ENCODE results near the gene CEP89.

Gene CEP89

DNA sequence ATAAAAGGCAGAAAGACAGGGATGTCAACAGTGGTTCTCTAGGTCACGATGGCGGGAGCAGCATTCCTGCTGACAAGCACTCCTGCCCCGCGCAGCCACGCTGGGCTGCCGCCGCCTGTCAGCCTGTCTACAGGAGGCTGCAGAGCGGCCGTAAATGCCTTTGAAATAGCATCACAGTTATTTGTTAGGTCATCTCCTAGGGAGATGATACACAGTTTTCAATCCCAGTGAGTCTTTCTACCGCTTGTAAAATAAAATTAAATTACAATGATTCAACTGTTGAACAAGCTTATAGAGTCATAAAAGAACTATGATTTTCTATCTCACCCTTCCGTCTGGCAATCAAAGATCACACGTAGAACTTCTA lies 94.9 kb downstream of the CEP89 start:
- DNase-seq (ENCODE audit: extremely low read depth, low read depth) = no peak
- H3K4me3 ChIP-seq (replicated peaks; ENCODE audit: low read depth, low read length) = no peak overlapping the region
- TF ChIP-seq, protein P1, sequence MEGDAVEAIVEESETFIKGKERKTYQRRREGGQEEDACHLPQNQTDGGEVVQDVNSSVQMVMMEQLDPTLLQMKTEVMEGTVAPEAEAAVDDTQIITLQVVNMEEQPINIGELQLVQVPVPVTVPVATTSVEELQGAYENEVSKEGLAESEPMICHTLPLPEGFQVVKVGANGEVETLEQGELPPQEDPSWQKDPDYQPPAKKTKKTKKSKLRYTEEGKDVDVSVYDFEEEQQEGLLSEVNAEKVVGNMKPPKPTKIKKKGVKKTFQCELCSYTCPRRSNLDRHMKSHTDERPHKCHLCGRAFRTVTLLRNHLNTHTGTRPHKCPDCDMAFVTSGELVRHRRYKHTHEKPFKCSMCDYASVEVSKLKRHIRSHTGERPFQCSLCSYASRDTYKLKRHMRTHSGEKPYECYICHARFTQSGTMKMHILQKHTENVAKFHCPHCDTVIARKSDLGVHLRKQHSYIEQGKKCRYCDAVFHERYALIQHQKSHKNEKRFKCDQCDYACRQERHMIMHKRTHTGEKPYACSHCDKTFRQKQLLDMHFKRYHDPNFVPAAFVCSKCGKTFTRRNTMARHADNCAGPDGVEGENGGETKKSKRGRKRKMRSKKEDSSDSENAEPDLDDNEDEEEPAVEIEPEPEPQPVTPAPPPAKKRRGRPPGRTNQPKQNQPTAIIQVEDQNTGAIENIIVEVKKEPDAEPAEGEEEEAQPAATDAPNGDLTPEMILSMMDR (IDR thresholded peaks at IDR 0.05; ENCODE audit: low read depth, low read length, missing control alignments) = no peak

DNA sequence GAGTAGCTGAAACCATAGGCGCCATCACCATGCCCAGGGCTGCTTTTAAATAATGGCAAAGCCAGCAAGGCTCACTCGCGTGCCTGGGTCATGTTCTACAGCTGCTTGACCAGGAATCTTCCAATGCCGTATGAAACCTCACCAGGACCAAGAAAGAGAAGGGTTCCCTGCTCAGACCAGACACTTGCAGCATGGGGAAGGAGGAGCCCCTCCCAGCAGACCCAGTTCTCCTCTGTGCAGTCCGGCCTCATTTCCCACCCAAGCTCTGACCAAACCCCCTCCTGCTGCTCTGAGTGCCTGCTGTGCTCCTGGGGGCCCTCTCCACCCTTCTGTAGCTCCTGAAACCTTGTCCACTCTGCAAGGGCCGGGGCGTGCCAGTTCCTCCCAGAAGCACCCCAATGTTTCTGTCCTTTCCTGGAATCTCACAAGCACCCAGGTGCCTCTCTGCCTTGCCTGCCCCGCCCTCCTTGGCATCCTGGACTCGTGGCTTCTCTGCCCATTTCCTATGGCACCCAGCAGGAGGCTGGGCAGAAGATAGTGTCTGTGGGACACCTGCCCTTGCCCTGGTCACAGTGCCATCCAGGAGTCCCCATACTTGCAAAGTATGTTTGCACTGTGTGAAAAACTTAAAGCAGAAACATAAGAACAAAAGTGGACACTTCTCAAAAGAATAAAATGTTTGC lies 95.4 kb downstream of the CEP89 start:
- no peak for DNase-seq (ENCODE audit: extremely low read depth, low read depth)
- no peak overlapping the region for H3K4me3 ChIP-seq (replicated peaks; ENCODE audit: low read depth, low read length)
- TF ChIP-seq, protein P1 (IDR thresholded peaks at IDR 0.05; ENCODE audit: low read depth, low read length, missing control alignments) = no peak

DNA sequence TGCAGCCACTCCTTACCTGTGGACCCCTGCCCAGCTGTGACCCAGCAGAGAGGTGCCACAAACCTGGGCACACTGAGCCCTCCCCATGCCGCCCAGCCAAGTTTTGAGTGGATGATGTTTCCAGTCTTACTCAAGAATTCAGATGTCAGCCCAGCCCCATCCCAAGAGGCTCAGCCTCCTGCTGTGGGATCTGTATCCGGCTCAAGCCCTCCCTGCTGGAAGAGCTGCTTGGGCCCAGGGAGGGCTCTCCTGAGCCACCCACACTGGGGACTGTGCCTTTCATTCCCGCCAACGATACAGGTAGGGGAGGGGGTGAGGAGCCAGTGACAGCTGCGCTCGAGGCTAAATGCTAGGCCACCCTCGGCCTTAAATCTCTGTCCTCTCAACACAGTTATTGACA lies 96.3 kb downstream of the CEP89 start:
- no peak overlapping the region for H3K4me3 ChIP-seq (replicated peaks; ENCODE audit: low read depth, low read length)
- DNase-seq (ENCODE audit: extremely low read depth, low read depth) = no peak
- TF ChIP-seq, protein P1 (IDR thresholded peaks at IDR 0.05; ENCODE audit: low read depth, low read length, missing control alignments) = no peak

DNA sequence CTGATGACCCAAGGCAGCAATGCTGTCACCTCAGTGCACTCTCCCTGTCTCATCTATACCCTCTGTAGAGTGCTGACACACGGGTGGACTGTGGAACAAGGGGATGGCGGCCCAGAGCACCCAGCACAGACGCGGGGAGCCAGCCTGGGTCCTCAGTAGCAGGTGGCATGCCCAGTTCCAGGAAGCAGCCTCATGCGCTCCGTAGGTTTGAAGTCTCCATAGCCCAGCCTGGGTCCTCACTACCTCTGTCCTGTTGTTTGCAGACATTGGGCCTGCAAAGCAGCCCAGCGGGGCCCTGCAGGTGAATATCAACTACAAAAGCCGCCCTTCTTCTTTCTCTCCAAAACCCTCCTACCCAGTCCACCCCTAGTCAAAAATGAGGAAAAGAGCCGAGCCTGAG lies 97.2 kb downstream of the CEP89 start:
- DNase-seq (ENCODE audit: extremely low read depth, low read depth) = no peak
- H3K4me3 ChIP-seq (replicated peaks; ENCODE audit: low read depth, low read length) = no peak overlapping the region
- TF ChIP-seq, protein P1 (IDR thresholded peaks at IDR 0.05; ENCODE audit: low read depth, low read length, missing control alignments) = no peak

DNA sequence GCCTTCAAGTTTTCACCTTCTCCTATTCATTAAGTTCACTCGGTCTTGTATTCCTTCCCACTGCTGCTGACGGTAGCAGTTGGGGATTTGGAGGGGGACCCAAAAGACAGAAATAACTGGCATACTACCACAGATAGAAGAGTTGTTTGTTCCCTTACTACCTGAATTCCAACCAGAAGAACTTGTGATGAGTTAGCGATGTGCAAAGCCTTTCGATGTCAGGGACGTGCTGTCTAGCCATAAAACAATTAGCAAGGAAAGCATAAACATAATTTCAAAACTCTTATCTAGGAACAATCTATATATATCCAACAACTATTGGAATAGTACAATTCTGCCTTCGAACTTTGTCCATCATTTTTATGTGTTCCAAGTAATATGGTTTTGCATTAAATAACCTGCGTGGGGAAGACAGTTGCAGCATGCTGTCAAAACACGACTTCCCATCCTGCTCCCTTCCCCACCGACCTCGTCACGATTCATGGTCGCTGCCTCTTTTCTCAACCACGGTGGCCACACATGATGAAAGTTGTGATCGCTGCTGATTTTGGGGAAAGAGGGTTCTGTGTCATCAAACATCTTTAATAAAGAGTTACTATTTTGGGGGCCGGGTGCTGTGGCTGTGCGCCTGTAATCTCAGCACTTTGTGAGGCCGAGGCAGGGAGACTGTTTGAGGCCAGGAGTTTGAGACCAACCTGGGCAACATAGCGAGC lies 98.4 kb downstream of the CEP89 start:
- H3K4me3 ChIP-seq (replicated peaks; ENCODE audit: low read depth, low read length) = no peak overlapping the region
- TF ChIP-seq, protein P1 (IDR thresholded peaks at IDR 0.05; ENCODE audit: low read depth, low read length, missing control alignments) = no peak
- no peak for DNase-seq (ENCODE audit: extremely low read depth, low read depth)

DNA sequence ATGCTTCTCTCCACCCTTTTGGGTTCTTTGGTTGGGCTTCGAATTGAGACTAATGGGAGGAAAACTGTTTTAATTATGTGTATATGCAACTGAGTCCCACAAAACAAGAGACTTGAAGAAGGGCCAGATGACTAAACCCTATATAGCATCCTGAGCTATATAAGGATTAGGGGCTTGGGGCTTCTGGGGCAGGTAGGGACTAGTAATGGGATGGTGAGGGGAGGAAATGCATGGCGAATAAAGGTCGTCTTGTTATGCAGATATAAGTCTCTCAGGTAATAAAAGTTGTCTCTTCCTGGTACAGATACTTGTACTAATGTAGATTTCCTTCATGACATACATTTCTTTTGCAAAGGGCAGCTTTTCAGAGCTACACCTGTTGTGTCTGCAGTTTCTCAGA lies 99.4 kb downstream of the CEP89 start:
- TF ChIP-seq, protein P1 (IDR thresholded peaks at IDR 0.05; ENCODE audit: low read depth, low read length, missing control alignments) = no peak
- H3K4me3 ChIP-seq (replicated peaks; ENCODE audit: low read depth, low read length) = no peak overlapping the region
- DNase-seq (ENCODE audit: extremely low read depth, low read depth) = no peak
